Tibial nerve (tissue), 4 donors: Measurements from ENCODE around the gene MARF1.

ENCODE experiments used
- CTCF ChIP-seq, 5 experiments: fragments of 200-600 bp in 3 of 5; fragments of 450-650 bp in 2 of 5; sonication (generic) in 3 of 5; IDR thresholded peaks; one replicate each; pipeline ENCODE4 v1.5.1; 2016 to 2019; ENCODE audit warnings: antibody characterized with exemption in 5 of 5, mild to moderate bottlenecking in 3 of 5, moderate library complexity in 2 of 5
- EP300 ChIP-seq, 2 donors: sonication (generic); formaldehyde crosslinking; IDR thresholded peaks; one replicate each; pipeline ENCODE4 v1.6.1; 2017; ENCODE audit warnings: antibody characterized with exemption in 2 of 2, mild to moderate bottlenecking in 1 of 2
- POLR2A ChIP-seq, 2 donors: fragments of 450-650 bp; IDR thresholded peaks; one replicate each; pipeline ENCODE4 v1.6.1; 2017; ENCODE audit warnings: antibody characterized with exemption in 2 of 2, mild to moderate bottlenecking in 2 of 2, moderate library complexity in 2 of 2

GRCh38 chr16:15594711-15595320 is 48.1 kb downstream of the MARF1 start:
- no peak for TF ChIP-seq CTCF (IDR thresholded peaks at IDR 0.05)
- no peak for TF ChIP-seq POLR2A (IDR thresholded peaks at IDR 0.05)
- no peak for TF ChIP-seq EP300 (IDR thresholded peaks at IDR 0.05)
